CD4-positive, alpha-beta memory T cell (primary cell): ENCODE data around the gene LILRB2. TPM values are rescaled to one million over a fixed set of nuclear protein-coding genes. Genes with fewer than 3 reads are reported as not detected.
"Not testable (repeated sequence)": the region's sequence is repeated elsewhere in the genome, so short reads cannot be mapped to it uniquely, and the experiment has no call there.

Experiments
- CTCF ChIA-PET: fragments of 350-600 bp; sonication (Branson Sonifier 250); formaldehyde crosslinking; loops from one replicate; lab custom pipeline; 2021; ENCODE audit warnings: inconsistent platforms; ENCODE audit not compliant: partially characterized antibody; lab: Charles Lee
- POLR2A ChIA-PET: fragments of 350-600 bp; sonication (Branson Sonifier 250); formaldehyde crosslinking; loops from one replicate; lab custom pipeline; 2021; ENCODE audit not compliant: partially characterized antibody; lab: Charles Lee
- DNase-seq, 5 donors: peaks; one replicate each; pipeline versions ENCODE4 v3.0.0 to v3.0.0-alpha.2; 2020 to 2022; ENCODE audit warnings: mixed read lengths in 1 of 5
- H3K27ac ChIP-seq: one replicate; pipeline ENCODE4 v1.7.0; 2013; ENCODE audit warnings: low read depth, low read length
- H3K27me3 ChIP-seq: 2 replicates; pipeline ENCODE4 v1.7.0; 2013; ENCODE audit warnings: mild to moderate bottlenecking, low read length, moderate library complexity; ENCODE audit not compliant: insufficient read depth
- H3K36me3 ChIP-seq: 2 replicates; pipeline ENCODE4 v1.7.0; 2013; ENCODE audit warnings: mild to moderate bottlenecking, low read length, moderate library complexity; ENCODE audit not compliant: insufficient read depth
- H3K4me1 ChIP-seq: 2 replicates; pipeline ENCODE4 v1.7.0; 2013; ENCODE audit warnings: mild to moderate bottlenecking, low read length, moderate library complexity; ENCODE audit not compliant: insufficient read depth
- H3K4me3 ChIP-seq, 2 donors: one replicate each; pipeline ENCODE4 v1.7.0; 2013; ENCODE audit warnings: low read length in 2 of 2, mild to moderate bottlenecking in 1 of 2
- H3K9me3 ChIP-seq, 2 donors: one replicate each; pipeline ENCODE4 v1.7.0; 2013; ENCODE audit warnings: low read length in 2 of 2, control low read depth in 1 of 2; ENCODE audit not compliant: control insufficient read depth in 1 of 2
- H3K27ac Mint-ChIP-seq, 7 donors: one replicate each; pipeline ENCODE4 v1.8.0; 2020 to 2021; ENCODE audit warnings: mixed read lengths in 7 of 7, mild to moderate bottlenecking in 6 of 7, inconsistent platforms in 3 of 7, moderate library complexity in 3 of 7
- H3K27me3 Mint-ChIP-seq, 2 donors: one replicate each; pipeline ENCODE4 v1.8.0; 2020 to 2021; ENCODE audit warnings: mixed read lengths in 2 of 2
- H3K36me3 Mint-ChIP-seq, 2 donors: one replicate each; pipeline ENCODE4 v1.8.0; 2020 to 2021; ENCODE audit warnings: mixed read lengths in 2 of 2, inconsistent platforms in 1 of 2, mild to moderate bottlenecking in 1 of 2
- H3K4me1 Mint-ChIP-seq, 4 donors: one replicate each; pipeline ENCODE4 v1.8.0; 2020 to 2021; ENCODE audit warnings: mixed read lengths in 4 of 4, mild to moderate bottlenecking in 1 of 4
- H3K4me3 Mint-ChIP-seq, 8 donors: one replicate each; pipeline ENCODE4 v1.8.0; 2020 to 2021; ENCODE audit warnings: mixed read lengths in 8 of 8, mild to moderate bottlenecking in 7 of 8, moderate library complexity in 6 of 8, inconsistent platforms in 3 of 8
- H3K9me3 Mint-ChIP-seq, 8 donors: one replicate each; pipeline ENCODE4 v1.8.0; 2020 to 2021; ENCODE audit warnings: mixed read lengths in 8 of 8, mild to moderate bottlenecking in 5 of 8, inconsistent platforms in 3 of 8, moderate library complexity in 1 of 8
- intact Hi-C: fragments of 100-400 bp; cut with micrococcal nuclease; formaldehyde crosslinking; loops from one replicate; pipeline ENCODE4 v1.15.1; 2023
- polyA plus RNA-seq, 2 donors: library from polyadenylated mRNA; unstranded; fragments of 300-500 nt; fragmentation: Illumina TruSeq; gene quantifications; one replicate each; pipeline ENCODE4 v1.2.3, GENCODE V29; 2021
- total RNA-seq, 2 experiments: library from RNA; stranded (reverse); gene quantifications; one replicate each; pipeline ENCODE4 v1.2.3, GENCODE V29; 2021

LILRB2 gene
- total and polyA plus RNA-seq, 4 experiments from 2014 or later, result 0.58 to 1.2 TPM; not detected in 2

- H3K4me3 Mint-ChIP-seq, result no peak overlapping the region
- intact Hi-C loops, result no loop called here
- H3K27ac Mint-ChIP-seq, result no peak overlapping the region
- H3K27me3 Mint-ChIP-seq, result peaks cover 15 to 18% of the 10 kb centered on the region in 2 donors
- no peaks in the 10 kb centered on the region for H3K36me3 Mint-ChIP-seq
- Histone ChIP-seq H3K27ac (no peak overlapping the region), H3K4me3 (no peak overlapping the region), H3K9me3 (no peaks in the 10 kb centered on the region), H3K27me3 (no peaks in the 10 kb centered on the region), H3K36me3 (no peaks in the 10 kb centered on the region), H3K4me1 (no peaks in the 10 kb centered on the region)
- ChIA-PET CTCF (no interaction called here), POLR2A (interaction anchor here (0.6 kb wide), 1 partner anchor 157 kb away, joined by 3 read pairs; no protein-coding TSS in a partner anchor)
- no peaks in the 10 kb centered on the region for H3K4me1 Mint-ChIP-seq
- DNase-seq, result no peak
- H3K9me3 Mint-ChIP-seq, result peaks cover 0 to 2% (median 0%) of the 10 kb centered on the region in 8 donors
Observed at GRCh38 chr19:54273821-54274220, 7.1 kb downstream of the LILRB2 start.

DNA sequence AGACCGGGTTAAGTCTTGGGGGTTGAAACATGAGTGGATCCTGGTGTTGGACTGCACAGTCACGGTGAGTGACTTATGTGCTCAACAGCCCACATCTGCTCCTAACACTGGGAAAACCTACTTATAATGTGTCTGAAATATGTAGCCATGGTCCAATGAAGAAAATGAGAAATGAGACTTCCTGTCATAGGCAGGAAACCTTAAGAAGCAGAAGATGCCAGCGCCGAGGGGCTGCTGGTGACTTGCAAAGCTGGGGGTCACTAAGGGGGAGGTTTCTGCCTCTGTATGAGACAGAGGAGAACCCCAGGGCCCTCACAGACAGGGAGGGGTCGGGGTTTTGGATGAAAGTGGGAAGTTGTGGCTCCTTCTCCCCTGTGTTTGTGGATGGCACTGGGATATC is 8.7 kb downstream of the LILRB2 start:
- H3K27me3 Mint-ChIP-seq, result peaks cover 11 to 19% of the 10 kb centered on the region in 2 donors
- H3K4me3 Mint-ChIP-seq, H3K36me3 ChIP-seq, H3K27me3 ChIP-seq, H3K27ac ChIP-seq, H3K9me3 ChIP-seq, H3K4me1 Mint-ChIP-seq, CTCF ChIA-PET, H3K4me1 ChIP-seq, H3K36me3 Mint-ChIP-seq, H3K9me3 Mint-ChIP-seq, POLR2A ChIA-PET, intact Hi-C loops, DNase-seq, H3K4me3 ChIP-seq, H3K27ac Mint-ChIP-seq: not testable (repeated sequence)

DNA sequence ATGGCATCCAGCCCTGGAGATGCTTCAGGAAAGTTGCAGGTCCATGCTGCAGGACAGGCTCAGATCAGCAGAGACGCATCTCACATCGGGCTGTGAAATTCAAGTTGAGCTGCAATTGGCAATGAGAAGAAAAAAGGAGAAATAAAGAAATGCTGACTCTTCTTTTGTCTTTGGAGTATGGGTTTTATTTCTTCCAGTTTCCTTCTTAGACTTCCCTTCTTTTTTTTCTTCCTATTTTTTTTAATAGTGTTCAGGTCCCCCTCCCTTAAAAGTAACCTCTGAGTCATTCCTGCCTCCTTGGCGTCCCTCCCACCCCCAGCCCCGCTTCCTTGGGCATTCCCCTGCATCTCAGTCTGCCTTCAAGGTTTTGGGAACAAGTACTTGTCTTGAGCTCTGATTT is 9.3 kb downstream of the LILRB2 start:
- POLR2A ChIA-PET, H3K36me3 ChIP-seq, intact Hi-C loops, H3K36me3 Mint-ChIP-seq, DNase-seq, H3K4me3 ChIP-seq, H3K27me3 ChIP-seq, H3K27ac Mint-ChIP-seq, H3K9me3 Mint-ChIP-seq, H3K4me1 Mint-ChIP-seq, H3K4me3 Mint-ChIP-seq, CTCF ChIA-PET, H3K9me3 ChIP-seq, H3K4me1 ChIP-seq, H3K27ac ChIP-seq: not testable (repeated sequence)
- H3K27me3 Mint-ChIP-seq, result peaks cover 11 to 19% of the 10 kb centered on the region in 2 donors

GRCh38 chr19:54271106-54271505 is 9.8 kb downstream of the LILRB2 start:
- Mint-ChIP-seq H3K4me1 (no peaks in the 10 kb centered on the region), H3K27ac (no peak overlapping the region), H3K4me3 (no peak overlapping the region), H3K9me3 (peaks cover 0 to 2% (median 0%) of the 10 kb centered on the region in 8 donors), H3K36me3 (no peaks in the 10 kb centered on the region), H3K27me3 (peaks cover 11 to 18% of the 10 kb centered on the region in 2 donors)
- no peak overlapping the region for H3K27ac ChIP-seq
- no peaks in the 10 kb centered on the region for H3K4me1 ChIP-seq
- H3K4me3 ChIP-seq, result no peak overlapping the region
- DNase-seq, result no peak
- H3K36me3 ChIP-seq, result no peaks in the 10 kb centered on the region
- no peaks in the 10 kb centered on the region for H3K9me3 ChIP-seq
- ChIA-PET CTCF (no interaction called here), POLR2A (no interaction called here)
- no peaks in the 10 kb centered on the region for H3K27me3 ChIP-seq
- intact Hi-C loops, result no loop called here

GRCh38 chr19:54268936-54269335 is 12.0 kb downstream of the LILRB2 start:
- H3K9me3 ChIP-seq, result no peaks in the 10 kb centered on the region
- intact Hi-C loops, result loop anchor here (10.0 kb wide), 1 partner anchor 494 kb away; no protein-coding TSS in a partner anchor
- CTCF ChIA-PET, result interaction anchor here (7.5 kb wide), 1 partner anchor 100 kb away, joined by 115 read pairs; no protein-coding TSS in a partner anchor
- no peak for DNase-seq
- Mint-ChIP-seq H3K27me3 (peaks cover 10 to 27% of the 10 kb centered on the region in 2 donors), H3K36me3 (no peaks in the 10 kb centered on the region), H3K4me3 (no peak overlapping the region), H3K9me3 (peaks cover 0 to 2% (median 0%) of the 10 kb centered on the region in 8 donors), H3K4me1 (peaks cover 0 to 2% (median 0%) of the 10 kb centered on the region in 4 donors), H3K27ac (no peak overlapping the region)
- no peaks in the 10 kb centered on the region for H3K36me3 ChIP-seq
- POLR2A ChIA-PET, result no interaction called here
- H3K27me3 ChIP-seq, result no peaks in the 10 kb centered on the region
- H3K27ac ChIP-seq, result no peak overlapping the region
- no peaks in the 10 kb centered on the region for H3K4me1 ChIP-seq
- H3K4me3 ChIP-seq, result no peak overlapping the region

DNA sequence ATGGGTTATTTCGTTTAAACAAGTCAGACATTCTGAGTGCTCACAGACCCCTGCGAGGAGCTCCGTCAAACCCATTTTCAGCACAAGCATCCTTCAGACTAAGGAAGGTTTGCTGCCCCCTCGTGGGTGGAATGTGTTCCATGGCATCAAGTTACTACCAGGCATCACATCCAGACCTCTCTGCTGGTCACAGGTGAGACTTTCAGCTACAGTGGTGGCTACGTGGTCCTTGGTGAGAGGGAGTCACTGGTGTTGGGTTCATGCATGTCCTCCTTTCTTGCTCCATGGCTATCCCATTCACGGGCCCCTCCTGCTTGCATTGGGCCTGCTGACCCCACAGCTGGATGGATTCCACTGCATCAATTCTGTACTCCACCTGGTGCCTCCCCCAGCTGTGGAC is 14.8 kb downstream of the LILRB2 start:
- Histone ChIP-seq H3K27ac (no peak overlapping the region), H3K9me3 (no peaks in the 10 kb centered on the region), H3K4me3 (no peak overlapping the region), H3K27me3 (no peaks in the 10 kb centered on the region), H3K4me1 (no peaks in the 10 kb centered on the region), H3K36me3 (no peaks in the 10 kb centered on the region)
- intact Hi-C loops, result loop anchor here (10.0 kb wide), 1 partner anchor 491 kb away; no protein-coding TSS in a partner anchor
- no peaks in the 10 kb centered on the region for H3K36me3 Mint-ChIP-seq
- CTCF ChIA-PET, result interaction anchor here (0.7 to 7.5 kb wide), 24 partner anchors 9 to 236 kb away, joined by 3 to 115 read pairs (median 4); partner anchors contain the start of genes CNOT3, LENG1, LILRB5 and MBOAT7
- H3K27ac Mint-ChIP-seq, result no peak overlapping the region
- peaks cover 0 to 2% (median 0%) of the 10 kb centered on the region in 4 donors for H3K4me1 Mint-ChIP-seq
- peaks cover 6 to 22% of the 10 kb centered on the region in 2 donors for H3K27me3 Mint-ChIP-seq
- H3K4me3 Mint-ChIP-seq, result peak overlapping the region in 1 of 8 donors; percentile 52
- POLR2A ChIA-PET, result interaction anchor here (1.0 to 2.5 kb wide), 7 partner anchors 12 to 151 kb away, joined by 3 to 16 read pairs (median 4); partner anchors contain the start of genes LENG1, MBOAT7, PRPF31 and RPS9
- peak; percentile 42 to 67 (median 50) for DNase-seq
- H3K9me3 Mint-ChIP-seq, result no peaks in the 10 kb centered on the region

- H3K9me3 ChIP-seq, result no peaks in the 10 kb centered on the region
- POLR2A ChIA-PET, result no interaction called here
- CTCF ChIA-PET, result no interaction called here
Observed at GRCh38 chr19:54262470-54262869, 18.4 kb downstream of the LILRB2 start.

More at GRCh38 chr19:54262470-54262869, 18.4 kb downstream of the LILRB2 start:
- Histone ChIP-seq H3K4me1 (no peaks in the 10 kb centered on the region), H3K27ac (no peak overlapping the region), H3K36me3 (no peaks in the 10 kb centered on the region), H3K4me3 (no peak overlapping the region), H3K27me3 (no peaks in the 10 kb centered on the region)
- Mint-ChIP-seq H3K27me3 (peaks cover 12 to 14% of the 10 kb centered on the region in 2 donors), H3K36me3 (no peaks in the 10 kb centered on the region), H3K9me3 (no peaks in the 10 kb centered on the region), H3K4me1 (peaks cover 0 to 2% (median 0%) of the 10 kb centered on the region in 4 donors), H3K27ac (no peak overlapping the region), H3K4me3 (no peak overlapping the region)
- intact Hi-C loops, result loop anchor here (10.0 kb wide), 1 partner anchor 488 kb away; no protein-coding TSS in a partner anchor
- DNase-seq, result no peak
